Astrocyte (in vitro differentiated cells and primary cell): ENCODE measurements around the gene UNC5A. TPM values are rescaled to one million over a fixed set of nuclear protein-coding genes. Genes with fewer than 3 reads are reported as not detected.

ENCODE experiments used
- DNase-seq: peaks from one replicate; pipeline ENCODE4 v3.0.0-alpha.2; 2010; ENCODE audit warnings: low read depth
- FAIRE-seq: peaks from 2 replicates; lab custom pipeline; 2011; peaks lifted over from hg19 to GRCh38; lab: Jason Lieb, UNC
- H2AFZ ChIP-seq: 2 replicates; pipeline ENCODE4 v1.6.0; 2012; ENCODE audit warnings: low read depth, low read length, inconsistent platforms
- H3K27ac ChIP-seq: 2 replicates; pipeline ENCODE4 v1.5.1; 2011; ENCODE audit warnings: low read depth, low read length, inconsistent platforms
- H3K27me3 ChIP-seq: 2 replicates; pipeline ENCODE4 v1.6.0; 2011; ENCODE audit warnings: low read length, inconsistent platforms; ENCODE audit not compliant: insufficient read depth
- H3K36me3 ChIP-seq: 2 replicates; pipeline ENCODE4 v1.5.1; 2011; ENCODE audit warnings: low read length, inconsistent platforms; ENCODE audit not compliant: insufficient read depth
- H3K4me1 ChIP-seq: 2 replicates; pipeline ENCODE4 v1.5.1; 2011; ENCODE audit warnings: low read length, inconsistent platforms; ENCODE audit not compliant: insufficient read depth
- H3K4me2 ChIP-seq: 2 replicates; pipeline ENCODE4 v1.6.0; 2012; ENCODE audit warnings: low read length, inconsistent platforms
- H3K4me3 ChIP-seq: 2 replicates; pipeline ENCODE4 v1.5.1; 2011; ENCODE audit warnings: low read depth, mild to moderate bottlenecking, low read length, inconsistent platforms; ENCODE audit not compliant: insufficient read depth
- H3K79me2 ChIP-seq: 2 replicates; pipeline ENCODE4 v1.6.0; 2012; ENCODE audit warnings: mild to moderate bottlenecking, low read length, inconsistent platforms; ENCODE audit not compliant: insufficient read depth
- H3K9ac ChIP-seq: 2 replicates; pipeline ENCODE4 v1.6.0; 2012; ENCODE audit warnings: mild to moderate bottlenecking, low read length, inconsistent platforms
- H3K9me3 ChIP-seq: 2 replicates; pipeline ENCODE4 v1.5.1; 2012; ENCODE audit warnings: low read depth, mild to moderate bottlenecking, low read length, inconsistent platforms; ENCODE audit not compliant: insufficient read depth
- H4K20me1 ChIP-seq: 2 replicates; pipeline ENCODE4 v1.6.0; 2012; ENCODE audit warnings: low read length, inconsistent platforms; ENCODE audit not compliant: insufficient read depth
- H3K27ac Mint-ChIP-seq: one replicate; pipeline ENCODE4 v1.8.0; 2021; ENCODE audit warnings: mild to moderate bottlenecking, mixed read lengths; ENCODE audit not compliant: unreplicated experiment
- H3K27me3 Mint-ChIP-seq: one replicate; pipeline ENCODE4 v1.8.0; 2021; ENCODE audit warnings: low read depth, mixed read lengths; ENCODE audit not compliant: unreplicated experiment
- H3K36me3 Mint-ChIP-seq: one replicate; pipeline ENCODE4 v1.8.0; 2021; ENCODE audit warnings: low read depth, mixed read lengths; ENCODE audit not compliant: unreplicated experiment
- H3K4me1 Mint-ChIP-seq: one replicate; pipeline ENCODE4 v1.8.0; 2021; ENCODE audit warnings: low read depth, mixed read lengths; ENCODE audit not compliant: unreplicated experiment
- H3K4me3 Mint-ChIP-seq: one replicate; pipeline ENCODE4 v1.8.0; 2021; ENCODE audit warnings: mild to moderate bottlenecking, moderate library complexity, mixed read lengths; ENCODE audit not compliant: unreplicated experiment
- H3K9me3 Mint-ChIP-seq: one replicate; pipeline ENCODE4 v1.8.0; 2021; ENCODE audit warnings: mild to moderate bottlenecking, mixed read lengths; ENCODE audit not compliant: unreplicated experiment
- CTCF ChIP-seq: IDR thresholded peaks from 2 replicates; pipeline ENCODE4 v1.5.1; 2011; ENCODE audit warnings: low read depth, mild to moderate bottlenecking, inconsistent platforms, low read length, moderate library complexity; ENCODE audit not compliant: insufficient read depth
- EZH2 ChIP-seq: IDR thresholded peaks from 2 replicates; pipeline ENCODE4 v1.6.1; 2012; ENCODE audit warnings: mild to moderate bottlenecking, low read length, inconsistent platforms; ENCODE audit not compliant: insufficient read depth
- total RNA-seq: library from RNA; stranded (reverse); gene quantifications from 2 replicates; pipeline ENCODE4 v1.2.1, GENCODE V29; 2021

Gene UNC5A
- total RNA-seq, 1 donor from 2014 or later = 0.70 TPM

DNA sequence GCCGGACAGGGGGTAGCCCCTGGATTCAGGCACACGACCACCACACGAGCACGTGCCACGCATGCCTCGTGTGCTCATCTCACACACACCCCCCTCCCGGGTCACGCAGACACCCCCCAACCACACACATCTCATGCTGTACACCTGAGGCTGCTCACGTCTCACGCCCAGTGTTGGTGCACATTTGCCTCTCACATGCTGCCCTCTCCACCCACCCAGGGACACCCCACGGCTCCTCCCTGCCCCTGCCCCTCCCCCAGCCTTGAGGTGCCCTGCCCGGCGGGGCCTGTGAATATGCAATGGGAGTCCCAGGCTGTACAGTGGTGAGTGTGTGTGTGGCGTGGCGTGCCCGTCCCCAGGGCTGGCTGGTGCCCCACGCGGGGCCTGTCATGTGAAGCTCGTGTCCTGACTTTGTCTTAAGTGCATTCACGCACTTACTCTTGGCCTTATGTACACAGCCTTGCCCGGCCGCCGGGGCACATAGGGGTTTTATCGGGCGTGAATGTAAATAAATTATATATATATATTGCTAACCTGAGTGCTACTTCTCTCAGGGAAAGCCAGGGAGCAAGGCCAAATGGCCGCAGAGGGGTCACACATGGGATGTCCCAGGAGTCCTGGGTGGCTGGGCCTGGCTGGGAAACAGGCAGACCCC is 70.1 kb downstream of the UNC5A start:
- H3K9me3 Mint-ChIP-seq = no peaks in the 10 kb centered on the region
- no peaks in the 10 kb centered on the region for H3K79me2 ChIP-seq
- H3K27ac Mint-ChIP-seq = no peak overlapping the region
- H3K9me3 ChIP-seq = no peaks in the 10 kb centered on the region
- FAIRE-seq = no peak
- no peak overlapping the region for H3K27ac ChIP-seq
- H3K9ac ChIP-seq = no peak overlapping the region
- H4K20me1 ChIP-seq = no peaks in the 10 kb centered on the region
- H3K4me3 ChIP-seq = no peak overlapping the region
- peaks cover 19% of the 10 kb centered on the region for H3K27me3 ChIP-seq
- no peaks in the 10 kb centered on the region for H3K36me3 Mint-ChIP-seq
- no peak for TF ChIP-seq CTCF
- no peak for TF ChIP-seq EZH2
- H3K36me3 ChIP-seq = no peaks in the 10 kb centered on the region
- H3K4me1 ChIP-seq = no peaks in the 10 kb centered on the region
- H3K27me3 Mint-ChIP-seq = peaks cover 38% of the 10 kb centered on the region
- no peak overlapping the region for H3K4me3 Mint-ChIP-seq
- no peak for DNase-seq
- peaks cover 14% of the 10 kb centered on the region for H3K4me1 Mint-ChIP-seq
- no peak overlapping the region for H2AFZ ChIP-seq
- H3K4me2 ChIP-seq = no peak overlapping the region

GRCh38 chr5:176881021-176881749 is 70.8 kb downstream of the UNC5A start:
- Histone ChIP-seq H2AFZ (no peak overlapping the region), H3K4me3 (no peak overlapping the region), H3K27ac (no peak overlapping the region), H4K20me1 (no peaks in the 10 kb centered on the region), H3K9ac (no peak overlapping the region), H3K4me1 (no peaks in the 10 kb centered on the region), H3K4me2 (no peak overlapping the region), H3K36me3 (no peaks in the 10 kb centered on the region), H3K27me3 (peaks cover 13% of the 10 kb centered on the region), H3K79me2 (no peaks in the 10 kb centered on the region), H3K9me3 (no peaks in the 10 kb centered on the region)
- Mint-ChIP-seq H3K36me3 (no peaks in the 10 kb centered on the region), H3K4me1 (peaks cover 14% of the 10 kb centered on the region), H3K27me3 (peaks cover 36% of the 10 kb centered on the region), H3K9me3 (no peaks in the 10 kb centered on the region), H3K27ac (no peak overlapping the region), H3K4me3 (no peak overlapping the region)
- DNase-seq (no peak), FAIRE-seq (no peak)
- TF ChIP-seq EZH2 = no peak
- no peak for TF ChIP-seq CTCF
